GM23248 (cell line): ENCODE measurements around the gene GDAP2. TPM values are rescaled to one million over a fixed set of nuclear protein-coding genes. Genes with fewer than 3 reads are reported as not detected.

ENCODE experiments used
- DNase-seq: peaks from one replicate; pipeline ENCODE4 v3.0.0-alpha.2; 2015
- H2AFZ ChIP-seq: fragments of 200-600 bp; sonication (generic); 2 replicates; pipeline ENCODE4 v1.6.1; 2016; ENCODE audit warnings: antibody characterized with exemption
- H3F3A ChIP-seq: fragments of 200-600 bp; sonication (generic); 2 replicates; pipeline ENCODE4 v1.6.1; 2016; ENCODE audit warnings: mild to moderate bottlenecking, antibody characterized with exemption, mixed run types; ENCODE audit not compliant: insufficient read depth
- H3K27ac ChIP-seq: fragments of 200-600 bp; sonication (generic); 2 replicates; pipeline ENCODE4 v1.5.1; 2016; ENCODE audit warnings: mild to moderate bottlenecking
- H3K27me3 ChIP-seq: fragments of 200-600 bp; sonication (generic); replicated peaks from 2 replicates; pipeline ENCODE4 v1.6.1; 2016; ENCODE audit warnings: mild to moderate bottlenecking; ENCODE audit not compliant: insufficient read depth
- H3K36me3 ChIP-seq: fragments of 200-600 bp; sonication (generic); 2 replicates; pipeline ENCODE4 v1.6.1; 2016; ENCODE audit warnings: low read depth, mild to moderate bottlenecking
- H3K4me1 ChIP-seq: fragments of 200-600 bp; sonication (generic); 2 replicates; pipeline ENCODE4 v1.6.1; 2016; ENCODE audit warnings: mild to moderate bottlenecking; ENCODE audit not compliant: insufficient read depth
- H3K4me2 ChIP-seq: fragments of 200-600 bp; sonication (generic); one replicate; pipeline ENCODE4 v1.6.1; 2016; ENCODE audit warnings: mild to moderate bottlenecking; ENCODE audit not compliant: unreplicated experiment
- H3K4me3 ChIP-seq: fragments of 200-600 bp; sonication (generic); 2 replicates; pipeline ENCODE4 v1.5.1; 2016; ENCODE audit warnings: mild to moderate bottlenecking
- H3K79me2 ChIP-seq: fragments of 200-600 bp; sonication (generic); 2 replicates; pipeline ENCODE4 v1.6.1; 2016; ENCODE audit warnings: mild to moderate bottlenecking; ENCODE audit not compliant: insufficient read depth
- H3K9ac ChIP-seq: fragments of 200-600 bp; sonication (generic); 2 replicates; pipeline ENCODE4 v1.6.1; 2016; ENCODE audit warnings: mild to moderate bottlenecking
- H3K9me2 ChIP-seq: fragments of 200-600 bp; sonication (generic); 2 replicates; pipeline ENCODE4 v1.6.1; 2016; ENCODE audit warnings: mixed run types, mild to moderate bottlenecking, moderate library complexity; ENCODE audit not compliant: insufficient read depth
- H3K9me3 ChIP-seq: fragments of 200-600 bp; sonication (generic); one replicate; pipeline ENCODE4 v1.6.1; 2017; ENCODE audit warnings: low read depth
- H4K20me1 ChIP-seq: fragments of 200-600 bp; sonication (generic); 2 replicates; pipeline ENCODE4 v1.6.0; 2016; ENCODE audit not compliant: insufficient read depth
- EZH2 ChIP-seq: fragments of 200-600 bp; sonication (generic); IDR thresholded peaks from 2 replicates; pipeline ENCODE4 v1.6.1; 2018; ENCODE audit warnings: antibody characterized with exemption, mild to moderate bottlenecking; ENCODE audit not compliant: insufficient read depth, poor library complexity, severe bottlenecking
- EZH2phosphoT487 ChIP-seq: fragments of 200-600 bp; sonication (generic); IDR thresholded peaks from 2 replicates; pipeline ENCODE4 v1.6.1; 2018; ENCODE audit warnings: antibody characterized with exemption, moderate library complexity, mild to moderate bottlenecking, low read depth; ENCODE audit not compliant: insufficient read depth
- WGBS, 2 experiments: methylation state at CpG; one replicate each; pipeline ENCODE4 v1.1.6; 2015 to 2017; ENCODE audit warnings: low lambda C conversion rate in 2 of 2, low coverage in 1 of 2; ENCODE audit errors: missing lambda C conversion rate in 2 of 2; 5-methylcytosine and 5-hydroxymethylcytosine counted together
- in situ Hi-C: fragments of 300-500 bp; cut with MboI; formaldehyde crosslinking; loops from 2 replicates; pipeline ENCODE4 v1.15.0; 2020
- polyA plus RNA-seq: library from polyadenylated mRNA; unstranded; fragments of >200 nt; fragmentation: Nextera tagmentation; extraction: Ambion mirVana; gene quantifications from 2 replicates; pipeline ENCODE4 v1.2.1, GENCODE V29; 2016
- total RNA-seq: library from RNA; depleted of rRNA; stranded (reverse); fragments of >200 nt; shearing (Covaris generic); gene quantifications from 2 replicates; pipeline ENCODE4 v1.2.3, GENCODE V29; 2014

GDAP2 gene
- total and polyA plus RNA-seq, 2 experiments from 2014 or later = 17.9 to 19.6 TPM

GRCh38 chr1:117820096-117820495 is 109.3 kb downstream of the GDAP2 start:
- no peaks in the 10 kb centered on the region for H3K79me2 ChIP-seq
- no peaks in the 10 kb centered on the region for H3K9me2 ChIP-seq
- no peaks in the 10 kb centered on the region for H4K20me1 ChIP-seq
- in situ Hi-C loops = no loop called here
- TF ChIP-seq EZH2 = no peak
- no peak for TF ChIP-seq EZH2phosphoT487
- H3F3A ChIP-seq = peaks cover 2% of the 10 kb centered on the region; the same call in 1 of the 2 replicates
- no peak overlapping the region for H2AFZ ChIP-seq
- no peak overlapping the region for H3K4me3 ChIP-seq
- no peak for DNase-seq
- peaks cover 29% of the 10 kb centered on the region for H3K4me1 ChIP-seq
- no peak overlapping the region for H3K4me2 ChIP-seq
- no peaks in the 10 kb centered on the region for H3K9me3 ChIP-seq
- no peak overlapping the region for H3K27ac ChIP-seq
- WGBS, 2 experiments = 98 to 100% methylated on average over 2 of the region's 2 CpGs
- H3K36me3 ChIP-seq = no peaks in the 10 kb centered on the region
- H3K27me3 ChIP-seq = no peaks in the 10 kb centered on the region
- H3K9ac ChIP-seq = no peak overlapping the region

- no peak overlapping the region for H3K4me2 ChIP-seq
- H3K9me2 ChIP-seq = no peaks in the 10 kb centered on the region
- H2AFZ ChIP-seq = no peak overlapping the region
- H3F3A ChIP-seq = 0 out of 2 replicates have a peak, but pooled peaks cover 4% of the 10 kb centered on the region
- H3K36me3 ChIP-seq = no peaks in the 10 kb centered on the region
- H3K4me1 ChIP-seq = peaks cover 29% of the 10 kb centered on the region
- no peaks in the 10 kb centered on the region for H3K9me3 ChIP-seq
- H4K20me1 ChIP-seq = no peaks in the 10 kb centered on the region
- no peak for DNase-seq
- no peaks in the 10 kb centered on the region for H3K27me3 ChIP-seq
- no peak overlapping the region for H3K27ac ChIP-seq
- no peaks in the 10 kb centered on the region for H3K79me2 ChIP-seq
- WGBS, 2 experiments = 47 to 48% methylated on average over 4 of the region's 4 CpGs
- no peak overlapping the region for H3K4me3 ChIP-seq
- no peak overlapping the region for H3K9ac ChIP-seq
- in situ Hi-C loops = no loop called here
- TF ChIP-seq EZH2phosphoT487 (no peak), EZH2 (no peak)
Measured at GRCh38 chr1:117819301-117819700, 110.1 kb downstream of the GDAP2 start.

- Histone ChIP-seq H3F3A (0 out of 2 replicates have a peak, but pooled peaks cover 4% of the 10 kb centered on the region), H3K79me2 (no peaks in the 10 kb centered on the region), H2AFZ (no peak overlapping the region), H3K4me3 (no peak overlapping the region), H3K27ac (no peak overlapping the region), H3K36me3 (no peaks in the 10 kb centered on the region), H3K9me2 (no peaks in the 10 kb centered on the region), H3K9me3 (no peaks in the 10 kb centered on the region), H3K9ac (no peak overlapping the region), H3K4me1 (peaks cover 28% of the 10 kb centered on the region), H4K20me1 (no peaks in the 10 kb centered on the region), H3K27me3 (no peaks in the 10 kb centered on the region), H3K4me2 (no peak overlapping the region)
- DNase-seq = no peak
- TF ChIP-seq EZH2phosphoT487 (no peak), EZH2 (no peak)
- 91% methylated on average over 8 of the region's 8 CpGs for WGBS, 2 experiments
- in situ Hi-C loops = no loop called here
Measured at GRCh38 chr1:117818456-117818855, 111.0 kb downstream of the GDAP2 start.

- Histone ChIP-seq H3K4me3 (no peak overlapping the region), H3K36me3 (no peaks in the 10 kb centered on the region), H3K79me2 (no peaks in the 10 kb centered on the region), H4K20me1 (no peaks in the 10 kb centered on the region), H3K27me3 (no peaks in the 10 kb centered on the region), H3K4me2 (no peak overlapping the region), H3K9me2 (no peaks in the 10 kb centered on the region), H3K9ac (no peak overlapping the region), H3K27ac (no peak overlapping the region), H3K4me1 (peaks cover 36% of the 10 kb centered on the region), H2AFZ (no peak overlapping the region), H3K9me3 (no peaks in the 10 kb centered on the region), H3F3A (0 out of 2 replicates have a peak, but pooled peaks cover 4% of the 10 kb centered on the region)
- no peak for TF ChIP-seq EZH2phosphoT487
- TF ChIP-seq EZH2 = no peak
- in situ Hi-C loops = no loop called here
- 93 to 99% methylated on average over 5 of the region's 5 CpGs for WGBS, 2 experiments
- DNase-seq = no peak
Measured at GRCh38 chr1:117817629-117818028, 111.8 kb downstream of the GDAP2 start.

GRCh38 chr1:117815926-117816325 is 113.5 kb downstream of the GDAP2 start:
- no peaks in the 10 kb centered on the region for H3K27me3 ChIP-seq
- WGBS, 2 experiments = 81 to 83% methylated on average over 9 of the region's 9 CpGs

More at GRCh38 chr1:117815926-117816325, 113.5 kb downstream of the GDAP2 start:
- Histone ChIP-seq H3K9me3 (no peaks in the 10 kb centered on the region), H3K79me2 (no peaks in the 10 kb centered on the region), H3F3A (0 out of 2 replicates have a peak, but pooled peaks cover 4% of the 10 kb centered on the region), H3K4me2 (no peak overlapping the region), H3K9ac (no peak overlapping the region), H3K4me3 (no peak overlapping the region), H3K4me1 (peaks cover 24% of the 10 kb centered on the region), H2AFZ (no peak overlapping the region), H4K20me1 (no peaks in the 10 kb centered on the region), H3K9me2 (no peaks in the 10 kb centered on the region), H3K36me3 (no peaks in the 10 kb centered on the region), H3K27ac (no peak overlapping the region)
- no peak for DNase-seq
- no peak for TF ChIP-seq EZH2
- in situ Hi-C loops = no loop called here
